IMR-90 (cell line): ENCODE measurements around the gene RPUSD1.

Experiments
- BHLHE40 ChIP-seq: fragments of 150-350 bp; IDR thresholded peaks from 2 replicates; pipeline ENCODE4 v1.6.1; 2016; ENCODE audit warnings: mild to moderate bottlenecking, low read depth, low read length
- CEBPB ChIP-seq: IDR thresholded peaks from 2 replicates; pipeline ENCODE4 v1.6.1; 2012; ENCODE audit warnings: low read depth, low read length, improper control_type of control experiment
- CHD1 ChIP-seq: IDR thresholded peaks from 2 replicates; pipeline ENCODE4 v1.6.1; 2012; ENCODE audit warnings: low read depth, low read length, improper control_type of control experiment
- CTCF ChIP-seq: conservative IDR thresholded peaks from 2 replicates; pipeline ENCODE4 v1.5.1; 2012; ENCODE audit warnings: mild to moderate bottlenecking, low read depth, low read length, improper control_type of control experiment
- MAFK ChIP-seq: IDR thresholded peaks from 2 replicates; pipeline ENCODE4 v1.6.1; 2012; ENCODE audit warnings: low read depth, low read length, improper control_type of control experiment
- MAZ ChIP-seq: IDR thresholded peaks from 2 replicates; pipeline ENCODE4 v1.6.1; 2012; ENCODE audit warnings: low read depth, mild to moderate bottlenecking, low read length, improper control_type of control experiment, moderate library complexity, borderline replicate concordance
- MXI1 ChIP-seq: IDR thresholded peaks from 2 replicates; pipeline ENCODE4 v1.6.1; 2012; ENCODE audit warnings: low read depth, mild to moderate bottlenecking, low read length, moderate library complexity, borderline replicate concordance
- POLR2A ChIP-seq: IDR thresholded peaks from 2 replicates; pipeline ENCODE4 v1.6.1; 2012; ENCODE audit warnings: mild to moderate bottlenecking, low read depth, low read length
- RAD21 ChIP-seq: IDR thresholded peaks from 2 replicates; pipeline ENCODE4 v1.6.1; 2012; ENCODE audit warnings: low read length, improper control_type of control experiment
- RCOR1 ChIP-seq: IDR thresholded peaks from 2 replicates; pipeline ENCODE4 v1.6.1; 2012; ENCODE audit warnings: mild to moderate bottlenecking, low read length, improper control_type of control experiment; ENCODE audit not compliant: insufficient replicate concordance
- RFX5 ChIP-seq: IDR thresholded peaks from 2 replicates; pipeline ENCODE4 v1.8.0; 2012; ENCODE audit warnings: low read depth, mild to moderate bottlenecking, low read length, moderate library complexity
- SMC3 ChIP-seq: fragments of 150-350 bp; IDR thresholded peaks from 2 replicates; pipeline ENCODE4 v1.6.1; 2016; ENCODE audit warnings: low read depth, mild to moderate bottlenecking, antibody characterized with exemption, low read length, moderate library complexity
- USF2 ChIP-seq: fragments of 150-350 bp; IDR thresholded peaks from 2 replicates; pipeline ENCODE4 v1.6.1; 2017; ENCODE audit warnings: mild to moderate bottlenecking, antibody characterized with exemption, low read length, low read depth
- TF ChIP-seq, protein P1 (sequence below): fragments of 150-350 bp; IDR thresholded peaks from 2 replicates; pipeline ENCODE4 v1.6.1; 2016; ENCODE audit warnings: low read depth, mild to moderate bottlenecking, low read length, moderate library complexity, borderline replicate concordance

DNA sequence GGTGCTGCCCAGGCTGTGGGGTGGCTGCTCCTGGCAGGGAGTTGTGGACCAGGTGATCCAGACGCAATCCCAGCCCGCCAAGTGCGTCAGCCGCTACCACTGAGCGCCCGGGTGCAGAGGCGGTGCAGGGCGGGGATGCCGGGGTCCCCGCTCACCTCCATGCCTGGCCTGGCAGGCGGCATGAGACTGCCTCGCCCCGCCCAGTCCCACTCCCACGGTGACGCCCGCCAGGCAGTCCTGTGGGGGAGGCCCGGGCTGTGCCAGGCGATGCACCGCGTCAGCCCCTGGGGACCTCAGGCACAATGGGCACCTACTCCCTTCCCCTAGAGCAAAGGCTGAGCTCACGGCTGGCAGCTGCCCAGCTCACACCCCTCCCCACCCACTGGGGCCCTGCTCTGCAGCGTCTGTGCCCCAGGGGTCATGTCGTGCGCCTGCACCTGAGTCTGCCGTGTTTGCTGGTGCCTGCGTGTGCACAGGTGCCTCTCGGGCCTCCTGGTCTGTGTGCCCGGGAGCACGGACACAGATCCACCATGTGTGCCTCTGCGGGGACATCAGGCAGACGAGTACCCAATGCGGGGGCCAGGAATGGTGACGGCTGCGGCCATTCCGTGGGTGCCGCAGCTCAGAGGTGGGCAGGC lies 5.3 kb downstream of the RPUSD1 start:
- TF ChIP-seq CTCF (no peak), USF2 (no peak), RCOR1 (no peak), POLR2A (no peak), RFX5 (no peak), BHLHE40 (no peak), MXI1 (no peak), MAFK (no peak), RAD21 (no peak), SMC3 (no peak), MAZ (no peak), CEBPB (no peak), CHD1 (no peak)
- TF ChIP-seq, protein P1, sequence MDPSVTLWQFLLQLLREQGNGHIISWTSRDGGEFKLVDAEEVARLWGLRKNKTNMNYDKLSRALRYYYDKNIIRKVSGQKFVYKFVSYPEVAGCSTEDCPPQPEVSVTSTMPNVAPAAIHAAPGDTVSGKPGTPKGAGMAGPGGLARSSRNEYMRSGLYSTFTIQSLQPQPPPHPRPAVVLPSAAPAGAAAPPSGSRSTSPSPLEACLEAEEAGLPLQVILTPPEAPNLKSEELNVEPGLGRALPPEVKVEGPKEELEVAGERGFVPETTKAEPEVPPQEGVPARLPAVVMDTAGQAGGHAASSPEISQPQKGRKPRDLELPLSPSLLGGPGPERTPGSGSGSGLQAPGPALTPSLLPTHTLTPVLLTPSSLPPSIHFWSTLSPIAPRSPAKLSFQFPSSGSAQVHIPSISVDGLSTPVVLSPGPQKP = no peak
